HL-60 (cell line): ENCODE results near the gene TMEM94.

Source experiments
- DNase-seq, 2 experiments: peaks; one replicate each; pipeline ENCODE4 v3.0.0-alpha.2; 2010 to 2020; ENCODE audit warnings: low read depth in 1 of 2, low spot score in 1 of 2
- H3K27ac ChIP-seq: fragments of 250-450 bp; sonication (Bioruptor Pico); replicated peaks from 2 replicates; pipeline ENCODE4 v1.5.1; 2020; ENCODE audit warnings: mild to moderate bottlenecking, moderate library complexity
- H3K27me3 ChIP-seq: fragments of 250-450 bp; sonication (Bioruptor Pico); 2 replicates; pipeline ENCODE4 v1.5.1; 2021; ENCODE audit warnings: mild to moderate bottlenecking, moderate library complexity; ENCODE audit not compliant: insufficient read depth, poor library complexity, severe bottlenecking
- H3K4me3 ChIP-seq: replicated peaks from 2 replicates; pipeline ENCODE4 v1.5.1; 2011; ENCODE audit warnings: mild to moderate bottlenecking, control low read depth, low read length; ENCODE audit not compliant: insufficient read depth
- CTCF ChIP-seq: IDR thresholded peaks from one replicate; pipeline ENCODE4 v1.5.1; 2011; ENCODE audit warnings: low read length, control low read depth, inconsistent platforms; ENCODE audit not compliant: insufficient read depth
- GABPA ChIP-seq: IDR thresholded peaks from 2 replicates; pipeline ENCODE4 v1.6.1; 2012; ENCODE audit warnings: low read depth
- POLR2AphosphoS5 ChIP-seq: IDR thresholded peaks from 2 replicates; pipeline ENCODE4 v1.6.1; 2012; ENCODE audit warnings: low read depth
- REST ChIP-seq: IDR thresholded peaks from 2 replicates; pipeline ENCODE4 v1.6.1; 2012; ENCODE audit warnings: low read depth; ENCODE audit not compliant: insufficient replicate concordance
- SPI1 ChIP-seq: IDR thresholded peaks from 2 replicates; pipeline ENCODE4 v1.6.1; 2012; ENCODE audit warnings: low read depth, mild to moderate bottlenecking, borderline replicate concordance

Gene TMEM94

GRCh38 chr17:75504347-75505151, 48.1 kb downstream of the TMEM94 start:
- H3K27ac ChIP-seq = no peak overlapping the region
- H3K27me3 ChIP-seq = no peaks in the 10 kb centered on the region
- H3K4me3 ChIP-seq = no peak overlapping the region
- TF ChIP-seq REST (no peak), GABPA (no peak), CTCF (peak; percentile 67), POLR2AphosphoS5 (no peak), SPI1 (peak; percentile 50; the same call in 1 of the 2 replicates)
- DNase-seq = peak; percentile 37 to 60

- Histone ChIP-seq H3K4me3 (no peak overlapping the region), H3K27me3 (no peaks in the 10 kb centered on the region), H3K27ac (no peak overlapping the region)
- TF ChIP-seq SPI1 (no peak), GABPA (no peak), POLR2AphosphoS5 (no peak), CTCF (no peak), REST (no peak)
- no peak for DNase-seq
Observed at GRCh38 chr17:75505152-75505409, 48.6 kb downstream of the TMEM94 start.

- no peak for TF ChIP-seq CTCF
- no peak for TF ChIP-seq REST
- TF ChIP-seq POLR2AphosphoS5 = no peak
- no peak for TF ChIP-seq SPI1
- no peak for TF ChIP-seq GABPA
- H3K4me3 ChIP-seq = no peak overlapping the region
- DNase-seq = no peak
- H3K27me3 ChIP-seq = no peaks in the 10 kb centered on the region
- no peak overlapping the region for H3K27ac ChIP-seq
Observed at GRCh38 chr17:75505640-75506039, 49.2 kb downstream of the TMEM94 start.
